Pancreas (tissue), 10 donors: ENCODE measurements around the gene GNPAT. TPM values are rescaled to one million over a fixed set of nuclear protein-coding genes. Genes with fewer than 3 reads are reported as not detected.
A peak's percentile ranks its signal among the peaks of the same experiment; 100 is the strongest.

ENCODE experiments used
- ATAC-seq, 4 donors: fragments of 200-7000 bp; cut with Tn5 transposase; one replicate each; pipeline versions ENCODE4 v1.8.0 to v1.9.1; 2020; ENCODE audit warnings: mild to moderate bottlenecking in 4 of 4, moderate library complexity in 4 of 4
- DNase-seq, 6 donors: peaks; one replicate each; pipeline ENCODE4 v3.0.0-alpha.2; 2020
- FAIRE-seq: peaks from 2 replicates; lab custom pipeline; 2012; peaks lifted over from hg19 to GRCh38; lab: Jason Lieb, UNC
- H3K27ac ChIP-seq, 4 donors: fragments of 200-600 bp; sonication (generic); 1 replicate in 3 of 4; 2 replicates in 1 of 4; pipeline versions ENCODE4 v1.5.0 to v1.8.0; 2020
- H3K27me3 ChIP-seq, 4 donors: fragments of 200-600 bp; one replicate each; pipeline ENCODE4 v1.8.0; 2021
- H3K36me3 ChIP-seq, 3 donors: fragments of 200-600 bp; sonication (generic) in 1 of 3; one replicate each; pipeline versions ENCODE4 v1.5.0 to v1.8.0; 2020 to 2021
- H3K4me1 ChIP-seq, 3 donors: fragments of 200-600 bp; one replicate each; pipeline ENCODE4 v1.8.0; 2021
- H3K4me3 ChIP-seq, 4 donors: fragments of 200-600 bp; sonication (generic) in 2 of 4; one replicate each; pipeline versions ENCODE4 v1.5.0 to v1.8.0; 2020 to 2021
- H3K9me3 ChIP-seq, 4 donors: fragments of 200-600 bp; one replicate each; pipeline ENCODE4 v1.8.0; 2021
- CTCF ChIP-seq, 4 donors: fragments of 200-600 bp; sonication (generic) in 3 of 4; IDR thresholded peaks; one replicate each; pipeline versions ENCODE4 v1.5.0 to v1.8.0; 2021; ENCODE audit warnings: antibody characterized with exemption in 4 of 4
- WGBS, 2 donors: extraction: QIAGEN DNeasy Blood & Tissue Kit; methylation state at CpG; one replicate each; pipeline ENCODE4 v1.1.7; 2013; 5-methylcytosine and 5-hydroxymethylcytosine counted together
- intact Hi-C, 3 donors: fragments of 100-400 bp; cut with DNase I; formaldehyde crosslinking; loops; one replicate each; pipeline versions ENCODE4 v1.11.1 to v1.14.2; 2022
- polyA plus RNA-seq, 2 donors: library from polyadenylated mRNA; stranded (reverse); fragments of 200-250 nt; gene quantifications; one replicate each; pipeline ENCODE4 v1.2.3, GENCODE V29; 2013
- total RNA-seq, 6 donors: library from RNA; stranded (reverse); fragmentation: NEBNext Ultra II Directional in 4 of 6; extraction: Animal tissue kit (Norgen Biotek cat#: 25700) in 4 of 6; gene quantifications; one replicate each; pipeline versions ENCODE4 v1.2.1 to v1.2.4, GENCODE V29; 2021 to 2023
- donor health status: healthy with polysubstance abuse.
- donor health status: DM: no; HTN: no; CAD: no; lungs with moderate emphysema.
- donor health status: DM: no; HTN: no; CAD: no.
- donor health status: control.
- donor health status: control.
- donor health status: Bipolar disorder and iron deficiency.
- donor health status: DM: yes; HTN: yes; CAD: no.
- donor health status: DM: no; HTN: no; CAD: no.
- donor health status: DM: no; HTN: no; CAD: no.
- donor health status: DM: yes; HTN: yes; CAD: no.

The GNPAT gene
- total and polyA plus RNA-seq, 8 donors = 17.4 to 34.4 (median 21.7) TPM

GRCh38 chr1:231265379-231265778 is 24.4 kb downstream of the GNPAT start:
- Histone ChIP-seq H3K4me3 (no peak overlapping the region), H3K9me3 (no peaks in the 10 kb centered on the region), H3K27me3 (no peaks in the 10 kb centered on the region), H3K36me3 (peaks cover 0 to 39% (median 15%) of the 10 kb centered on the region in 3 donors), H3K4me1 (no peaks in the 10 kb centered on the region), H3K27ac (no peak overlapping the region)
- intact Hi-C loops = no loop called here
- WGBS, 2 donors = 78 to 81% methylated on average over 3 of the region's 3 CpGs
- ATAC-seq = no peak
- DNase-seq = no peak
- FAIRE-seq = no peak
- no peak for TF ChIP-seq CTCF (IDR thresholded peaks at IDR 0.05)

- FAIRE-seq (no peak), DNase-seq (no peak), ATAC-seq (no peak)
- H3K4me3 ChIP-seq = no peak overlapping the region
- peaks cover 0 to 35% (median 13%) of the 10 kb centered on the region in 3 donors for H3K36me3 ChIP-seq
- H3K4me1 ChIP-seq = no peaks in the 10 kb centered on the region
- no peaks in the 10 kb centered on the region for H3K9me3 ChIP-seq
- no peak for TF ChIP-seq CTCF (IDR thresholded peaks at IDR 0.05)
- intact Hi-C loops = no loop called here
- no peak overlapping the region for H3K27ac ChIP-seq
- 80 to 96% methylated on average over 1 of the region's 1 CpG for WGBS, 2 donors
- H3K27me3 ChIP-seq = no peaks in the 10 kb centered on the region
Observed at GRCh38 chr1:231266811-231267322, 25.9 kb downstream of the GNPAT start.

- intact Hi-C loops = no loop called here
- Histone ChIP-seq H3K27ac (no peak overlapping the region), H3K9me3 (no peaks in the 10 kb centered on the region), H3K36me3 (peaks cover 5 to 46% (median 17%) of the 10 kb centered on the region in 3 donors), H3K27me3 (no peaks in the 10 kb centered on the region), H3K4me1 (no peaks in the 10 kb centered on the region), H3K4me3 (no peak overlapping the region)
- DNase-seq (no peak), FAIRE-seq (no peak), ATAC-seq (no peak)
- 92 to 93% methylated on average over 3 of the region's 3 CpGs for WGBS, 2 donors
- TF ChIP-seq CTCF (IDR thresholded peaks at IDR 0.05) = no peak
Observed at GRCh38 chr1:231272173-231272572, 31.2 kb downstream of the GNPAT start.

GRCh38 chr1:231272880-231273279 is 31.9 kb downstream of the GNPAT start:
- no peak overlapping the region for H3K27ac ChIP-seq
- no peak for FAIRE-seq
- TF ChIP-seq CTCF (IDR thresholded peaks at IDR 0.05) = no peak
- no peaks in the 10 kb centered on the region for H3K4me1 ChIP-seq
- H3K4me3 ChIP-seq = no peak overlapping the region
- peak in 1 of 4 donors; percentile 14 for ATAC-seq
- intact Hi-C loops = no loop called here
- no peak for DNase-seq
- 91 to 97% methylated on average over 2 of the region's 2 CpGs for WGBS, 2 donors
- no peaks in the 10 kb centered on the region for H3K9me3 ChIP-seq
- H3K27me3 ChIP-seq = no peaks in the 10 kb centered on the region
- H3K36me3 ChIP-seq = peaks cover 5 to 48% (median 11%) of the 10 kb centered on the region in 3 donors

- no peaks in the 10 kb centered on the region for H3K4me1 ChIP-seq
- intact Hi-C loops = no loop called here
- 82 to 87% methylated on average over 8 of the region's 8 CpGs for WGBS, 2 donors
- no peak overlapping the region for H3K27ac ChIP-seq
- no peaks in the 10 kb centered on the region for H3K27me3 ChIP-seq
- FAIRE-seq (no peak), ATAC-seq (no peak), DNase-seq (no peak)
- H3K9me3 ChIP-seq = no peaks in the 10 kb centered on the region
- no peak overlapping the region for H3K4me3 ChIP-seq
- no peak for TF ChIP-seq CTCF (IDR thresholded peaks at IDR 0.05)
- H3K36me3 ChIP-seq = peaks cover 5 to 43% (median 7%) of the 10 kb centered on the region in 3 donors
Observed at GRCh38 chr1:231274119-231274825, 33.3 kb downstream of the GNPAT start.
